Measurements from ENCODE around the gene HAX1.
"Not testable (repeated sequence)": the region's sequence is repeated elsewhere in the genome, so short reads cannot be mapped to it uniquely, and the experiment has no call there.

Gene HAX1

GRCh38 chr1:154301582-154301981 lies 29.2 kb downstream of the HAX1 start:
- DNase-seq (ENCODE audit: low spot score), result no peak
- no peak for TF ChIP-seq CTCF (IDR thresholded peaks at IDR 0.05; ENCODE audit: borderline replicate concordance, control extremely low read depth, extremely low read depth, insufficient read depth, missing control alignments)
- in situ Hi-C loops (cut with MboI; ENCODE audit: low sequenced_read_pairs, unreplicated experiment), result no loop called here

GRCh38 chr1:154304664-154305337 lies 32.4 kb downstream of the HAX1 start:
- in situ Hi-C loops (cut with MboI; ENCODE audit: low sequenced_read_pairs, unreplicated experiment), result no loop called here
- no peak for TF ChIP-seq CTCF (IDR thresholded peaks at IDR 0.05; ENCODE audit: borderline replicate concordance, control extremely low read depth, extremely low read depth, insufficient read depth, missing control alignments)
- no peak for DNase-seq (ENCODE audit: low spot score)

- no peak for DNase-seq (ENCODE audit: low spot score)
- no peak for TF ChIP-seq CTCF (IDR thresholded peaks at IDR 0.05; ENCODE audit: borderline replicate concordance, control extremely low read depth, extremely low read depth, insufficient read depth, missing control alignments)
- in situ Hi-C loops (cut with MboI; ENCODE audit: low sequenced_read_pairs, unreplicated experiment), result no loop called here
These were observed 33.7 kb downstream of the HAX1 start for GRCh38 chr1:154306151-154306550.

- DNase-seq (ENCODE audit: low spot score); in situ Hi-C loops (cut with MboI; ENCODE audit: low sequenced_read_pairs, unreplicated experiment): not testable (repeated sequence)
These were observed 35.3 kb downstream of the HAX1 start for GRCh38 chr1:154307670-154308270.

GRCh38 chr1:154309136-154309535 lies 36.7 kb downstream of the HAX1 start:
- in situ Hi-C loops (cut with MboI; ENCODE audit: low sequenced_read_pairs, unreplicated experiment); DNase-seq (ENCODE audit: low spot score): not testable (repeated sequence)

- DNase-seq (ENCODE audit: low spot score); in situ Hi-C loops (cut with MboI; ENCODE audit: low sequenced_read_pairs, unreplicated experiment): not testable (repeated sequence)
These were observed 40.0 kb downstream of the HAX1 start for GRCh38 chr1:154312229-154313065.

- no peak for TF ChIP-seq CTCF (IDR thresholded peaks at IDR 0.05; ENCODE audit: borderline replicate concordance, control extremely low read depth, extremely low read depth, insufficient read depth, missing control alignments)
- in situ Hi-C loops (cut with MboI; ENCODE audit: low sequenced_read_pairs, unreplicated experiment), result no loop called here
- no peak for DNase-seq (ENCODE audit: low spot score)
These were observed 40.6 kb downstream of the HAX1 start for GRCh38 chr1:154313066-154313356.

GRCh38 chr1:154314226-154314625 lies 41.8 kb downstream of the HAX1 start:
- DNase-seq (ENCODE audit: low spot score); in situ Hi-C loops (cut with MboI; ENCODE audit: low sequenced_read_pairs, unreplicated experiment): not testable (repeated sequence)
